IMR-90 (cell line): Measurements from ENCODE around the gene SLC4A8. TPM values are rescaled to one million over a fixed set of nuclear protein-coding genes. Genes with fewer than 3 reads are reported as not detected.

ENCODE experiments used
- ATAC-seq: fragments of 200-7000 bp; cut with Tn5 transposase; 2 replicates; pipeline ENCODE4 v1.9.1; 2020; ENCODE audit warnings: low read depth, mild to moderate bottlenecking, moderate library complexity
- BruUV-seq: library from RNA; stranded (reverse); fragments of 400-500 nt; replicated peaks from 2 replicates; lab custom pipeline; 2021; lab: Mats Ljungman, UMichigan
- CTCF ChIA-PET: fragments of 300-600 bp; formaldehyde crosslinking; extraction: SDS; loops from one replicate; lab custom pipeline; 2021; ENCODE audit warnings: antibody characterized with exemption; lab: Yijun Ruan, JAX
- POLR2A ChIA-PET: fragments of 300-600 bp; sonication (Branson Sonifier 250); formaldehyde crosslinking; loops from one replicate; lab custom pipeline; 2022; ENCODE audit warnings: antibody characterized with exemption; ENCODE audit not compliant: unreplicated experiment; lab: Charles Lee
- DNase-seq: peaks from one replicate; pipeline ENCODE4 v3.0.0; 2013
- H2AFZ ChIP-seq: replicated peaks from 2 replicates; pipeline ENCODE3; 2013; ENCODE audit warnings: low read length, mild to moderate bottlenecking; ENCODE audit not compliant: poor library complexity
- H2AK5ac ChIP-seq: 2 replicates; pipeline ENCODE4 v1.6.1; 2013; ENCODE audit warnings: low read depth, low read length, inconsistent platforms
- H2AK9ac ChIP-seq: replicated peaks from 2 replicates; pipeline ENCODE3; 2013; ENCODE audit warnings: mild to moderate bottlenecking, low read depth, low read length, moderate library complexity; ENCODE audit not compliant: poor library complexity
- H2BK120ac ChIP-seq: 2 replicates; pipeline ENCODE4 v1.6.1; 2013; ENCODE audit warnings: low read depth, low read length, inconsistent platforms
- H2BK15ac ChIP-seq: 3 replicates; pipeline ENCODE4 v1.6.1; 2013; ENCODE audit warnings: low read depth, low read length, inconsistent platforms
- H2BK20ac ChIP-seq: 2 replicates; pipeline ENCODE4 v1.6.1; 2013; ENCODE audit warnings: low read depth, mild to moderate bottlenecking, inconsistent platforms, low read length, moderate library complexity
- H2BK5ac ChIP-seq: 2 replicates; pipeline ENCODE4 v1.6.1; 2013; ENCODE audit warnings: mild to moderate bottlenecking, low read depth, low read length, inconsistent platforms; ENCODE audit not compliant: poor library complexity, severe bottlenecking
- H3K14ac ChIP-seq: replicated peaks from 2 replicates; pipeline ENCODE4 v1.6.1; 2013; ENCODE audit warnings: low read depth, low read length, inconsistent platforms
- H3K18ac ChIP-seq: 2 replicates; pipeline ENCODE4 v1.6.1; 2013; ENCODE audit warnings: low read depth, low read length, control low read depth
- H3K23ac ChIP-seq: 2 replicates; pipeline ENCODE4 v1.6.1; 2013; ENCODE audit warnings: low read depth, low read length, inconsistent platforms
- H3K27ac ChIP-seq: 2 replicates; pipeline ENCODE4 v1.5.1; 2013; ENCODE audit warnings: mild to moderate bottlenecking, control low read depth, low read length; ENCODE audit not compliant: insufficient read depth
- H3K27me3 ChIP-seq: 2 replicates; pipeline ENCODE4 v1.6.1; 2013; ENCODE audit warnings: low read length; ENCODE audit not compliant: control insufficient read depth, insufficient read depth
- H3K36me3 ChIP-seq: 2 replicates; pipeline ENCODE4 v1.6.1; 2013; ENCODE audit warnings: low read length, mixed read lengths; ENCODE audit not compliant: control insufficient read depth, insufficient read depth
- H3K4ac ChIP-seq: 2 replicates; pipeline ENCODE4 v1.6.1; 2013; ENCODE audit warnings: low read depth, low read length, inconsistent platforms
- H3K4me1 ChIP-seq: 2 replicates; pipeline ENCODE4 v1.6.1; 2013; ENCODE audit warnings: low read length, mixed read lengths; ENCODE audit not compliant: control insufficient read depth, insufficient read depth
- H3K4me2 ChIP-seq: 2 replicates; pipeline ENCODE4 v1.6.1; 2013; ENCODE audit warnings: low read depth, mild to moderate bottlenecking, control low read depth, low read length, moderate library complexity
- H3K4me3 ChIP-seq: 2 replicates; pipeline ENCODE4 v1.5.1; 2013; ENCODE audit warnings: low read depth, mild to moderate bottlenecking, control low read depth, low read length, moderate library complexity; ENCODE audit not compliant: insufficient read depth
- H3K56ac ChIP-seq: 2 replicates; pipeline ENCODE4 v1.6.1; 2013; ENCODE audit warnings: low read length, inconsistent platforms; ENCODE audit not compliant: insufficient read depth; ENCODE audit errors: extremely low read depth
- H3K79me1 ChIP-seq, 2 experiments: 2 replicates each; pipeline ENCODE4 v1.6.1; 2013; ENCODE audit warnings: low read length in 2 of 2, inconsistent platforms in 1 of 2, low read depth in 1 of 2
- H3K9ac ChIP-seq: 2 replicates; pipeline ENCODE4 v1.6.1; 2013; ENCODE audit warnings: low read depth, low read length, control low read depth
- H3K9me1 ChIP-seq: 2 replicates; pipeline ENCODE4 v1.6.1; 2013; ENCODE audit warnings: low read length, inconsistent platforms; ENCODE audit not compliant: insufficient read depth
- H3K9me3 ChIP-seq: 2 replicates; pipeline ENCODE4 v1.6.1; 2013; ENCODE audit warnings: low read length; ENCODE audit not compliant: control insufficient read depth, insufficient read depth
- H4K20me1 ChIP-seq: 2 replicates; pipeline ENCODE4 v1.6.1; 2013; ENCODE audit warnings: low read length, inconsistent platforms; ENCODE audit not compliant: insufficient read depth
- H4K5ac ChIP-seq: 2 replicates; pipeline ENCODE4 v1.6.1; 2013; ENCODE audit warnings: mild to moderate bottlenecking, low read depth, low read length, control low read depth
- H4K8ac ChIP-seq, 2 experiments: 2 replicates each; pipeline ENCODE4 v1.6.1; 2013; ENCODE audit warnings: low read depth in 2 of 2, low read length in 2 of 2, control low read depth in 1 of 2, inconsistent platforms in 1 of 2
- H4K91ac ChIP-seq: 2 replicates; pipeline ENCODE4 v1.6.1; 2013; ENCODE audit warnings: low read depth, low read length, inconsistent platforms; ENCODE audit not compliant: insufficient read depth
- CHD1 ChIP-seq: IDR thresholded peaks from 2 replicates; pipeline ENCODE4 v1.6.1; 2012; ENCODE audit warnings: low read depth, low read length, improper control_type of control experiment
- FOS ChIP-seq: fragments of 150-350 bp; IDR thresholded peaks from 2 replicates; pipeline ENCODE4 v1.6.1; 2016; ENCODE audit warnings: low read depth, low read length
- MAFK ChIP-seq: IDR thresholded peaks from 2 replicates; pipeline ENCODE4 v1.6.1; 2012; ENCODE audit warnings: low read depth, low read length, improper control_type of control experiment
- MAZ ChIP-seq: IDR thresholded peaks from 2 replicates; pipeline ENCODE4 v1.6.1; 2012; ENCODE audit warnings: low read depth, mild to moderate bottlenecking, low read length, improper control_type of control experiment, moderate library complexity, borderline replicate concordance
- MXI1 ChIP-seq: IDR thresholded peaks from 2 replicates; pipeline ENCODE4 v1.6.1; 2012; ENCODE audit warnings: low read depth, mild to moderate bottlenecking, low read length, moderate library complexity, borderline replicate concordance
- NFE2L2 ChIP-seq: fragments of 150-350 bp; IDR thresholded peaks from 2 replicates; pipeline ENCODE4 v1.6.1; 2016; ENCODE audit warnings: low read depth, mild to moderate bottlenecking, low read length
- RAD21 ChIP-seq: IDR thresholded peaks from 2 replicates; pipeline ENCODE4 v1.6.1; 2012; ENCODE audit warnings: low read length, improper control_type of control experiment
- RFX5 ChIP-seq: IDR thresholded peaks from 2 replicates; pipeline ENCODE4 v1.8.0; 2012; ENCODE audit warnings: low read depth, mild to moderate bottlenecking, low read length, moderate library complexity
- WGBS, 2 experiments: methylation state at CpG; one replicate each; pipeline versions ENCODE4 v1.1.5 to v1.1.7; 2013; ENCODE audit warnings: missing lambda C conversion rate in 2 of 2; ENCODE audit not compliant: insufficient read length in 1 of 2; ENCODE audit errors: extremely low coverage in 2 of 2; 5-methylcytosine and 5-hydroxymethylcytosine counted together
- dilution Hi-C: fragments of 300-500 bp; cut with HindIII; formaldehyde crosslinking; loops from one replicate; pipeline ENCODE4 v1.14.3; 2018; ENCODE audit warnings: low sequenced_read_pairs; ENCODE audit not compliant: unreplicated experiment
- in situ Hi-C: fragments of 300-500 bp; cut with MboI; formaldehyde crosslinking; loops from 3 replicates; pipeline ENCODE4 v1.14.3; 2019; ENCODE audit warnings: low sequenced_read_pairs, inconsistent platforms, mixed read lengths
- intact Hi-C: fragments of 100-400 bp; cut with micrococcal nuclease; formaldehyde crosslinking; loops from 2 replicates; pipeline ENCODE4 v1.10.0; 2022
- polyA plus RNA-seq, 3 experiments: library from polyadenylated mRNA; depleted of rRNA; stranded (reverse); fragments of >200 nt; gene quantifications; 2 replicates each; pipeline ENCODE4 v1.2.3, GENCODE V29; 2012; ENCODE audit warnings: low replicate concordance in 1 of 3
- total RNA-seq: library from RNA; depleted of rRNA; stranded (reverse); fragments of >200 nt; gene quantifications from 2 replicates; pipeline ENCODE4 v1.2.3, GENCODE V29; 2012
- TF ChIP-seq, protein P1 (sequence below): conservative IDR thresholded peaks from 2 replicates; pipeline ENCODE4 v1.5.1; 2012; ENCODE audit warnings: mild to moderate bottlenecking, low read depth, low read length, improper control_type of control experiment
- TF ChIP-seq, protein P2 (sequence below): fragments of 150-350 bp; IDR thresholded peaks from 2 replicates; pipeline ENCODE4 v1.6.1; 2016; ENCODE audit warnings: low read depth, mild to moderate bottlenecking, low read length, moderate library complexity, borderline replicate concordance
- TF ChIP-seq, protein P3 (sequence below): fragments of 150-350 bp; IDR thresholded peaks from 2 replicates; pipeline ENCODE4 v1.6.1; 2017; ENCODE audit warnings: mild to moderate bottlenecking, antibody characterized with exemption, low read length, low read depth

SLC4A8 gene
- total and polyA plus RNA-seq, 2 of the 4 experiments (the other 2 are of a cell fraction) = 3.1 to 5.2 TPM

DNA sequence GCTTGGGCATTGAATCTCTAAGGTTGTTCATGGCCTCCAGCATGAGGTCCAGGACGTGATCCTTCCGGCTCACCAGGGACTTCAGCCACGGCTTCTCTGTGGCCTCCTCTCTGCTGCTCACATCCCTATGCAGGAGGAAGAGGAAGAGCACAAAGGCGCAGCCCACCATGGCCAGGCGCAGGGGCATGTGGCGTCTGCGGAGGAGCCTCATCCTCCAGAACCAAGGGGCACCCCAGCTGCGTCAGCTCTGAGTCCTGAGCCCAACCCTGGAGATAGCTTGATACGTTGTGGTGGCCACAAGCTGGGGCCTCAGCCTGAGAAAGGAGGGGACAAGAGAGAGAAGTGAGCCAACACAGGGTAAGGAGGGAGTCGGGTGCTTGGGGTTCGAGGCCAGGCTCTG lies 45.1 kb upstream of the SLC4A8 start (continued):
- TF ChIP-seq RAD21 = no peak
- TF ChIP-seq RFX5 = no peak
- no peak for TF ChIP-seq MAFK

DNA sequence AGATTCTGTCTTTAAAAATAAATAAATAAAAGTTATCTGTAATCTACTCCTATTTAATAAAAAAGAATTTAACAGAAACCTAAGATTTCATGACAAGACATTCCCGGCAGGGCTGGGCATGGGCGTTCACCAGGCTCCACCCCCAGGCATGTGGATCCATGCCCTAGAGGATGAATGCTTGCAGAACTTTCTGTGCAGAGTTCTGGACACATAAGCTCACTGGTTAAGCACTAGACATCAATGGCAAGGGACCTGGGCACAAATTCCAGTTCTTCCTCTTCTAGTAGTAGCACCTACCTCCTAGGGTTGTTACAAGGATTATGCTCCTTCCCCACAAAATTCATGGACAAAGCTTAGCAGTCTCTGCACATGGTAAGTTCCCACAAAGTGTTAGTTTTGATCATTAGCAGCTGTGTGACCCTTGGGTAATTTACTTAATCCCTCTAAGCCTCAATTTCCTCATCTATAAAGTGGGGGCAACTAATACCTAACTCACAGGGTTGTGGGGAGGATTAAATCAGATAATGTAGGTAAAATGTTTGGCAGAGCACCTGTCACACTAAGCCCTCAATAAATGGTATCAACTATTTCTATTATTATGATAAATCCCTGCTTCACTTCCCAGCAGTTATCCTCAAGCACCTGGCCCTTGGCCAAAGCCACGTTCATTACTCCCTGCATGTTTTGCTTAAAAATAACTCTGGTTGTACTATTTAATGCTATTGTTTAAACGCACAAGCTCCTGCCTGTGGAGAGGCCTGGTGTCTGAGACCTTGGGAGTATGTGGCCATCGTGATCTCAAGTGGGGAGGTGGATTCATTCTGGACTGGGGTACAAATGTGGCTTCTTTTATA lies 43.2 kb upstream of the SLC4A8 start:
- Histone ChIP-seq H3K4ac (no peak overlapping the region), H2AK5ac (no peak overlapping the region), H2BK5ac (no peak overlapping the region), H3K4me2 (no peak overlapping the region), H2AFZ (no peak overlapping the region), H3K79me1 (0 out of 4 replicates have a peak, but pooled peaks cover 0 to 5% of the 10 kb centered on the region in 2 experiments), H3K18ac (no peak overlapping the region), H3K27me3 (no peaks in the 10 kb centered on the region), H3K23ac (no peak overlapping the region), H4K5ac (no peak overlapping the region), H3K4me1 (peaks cover 8% of the 10 kb centered on the region), H4K91ac (no peak overlapping the region), H3K9me1 (peaks cover 10% of the 10 kb centered on the region; the same call in 1 of the 2 replicates), H3K4me3 (no peak overlapping the region), H2BK15ac (no peak overlapping the region), H4K8ac (no peak overlapping the region), H2BK20ac (no peak overlapping the region), H3K36me3 (no peaks in the 10 kb centered on the region), H2BK120ac (no peak overlapping the region), H3K9me3 (no peaks in the 10 kb centered on the region), H2AK9ac (no peak overlapping the region), H3K14ac (no peak overlapping the region), H3K27ac (no peak overlapping the region), H3K9ac (no peak overlapping the region), H3K56ac (no peak overlapping the region), H4K20me1 (no peaks in the 10 kb centered on the region)
- ATAC-seq (peak; percentile 62), DNase-seq (peak; percentile 67)
- ChIA-PET POLR2A (no interaction called here), CTCF (no interaction called here)
- TF ChIP-seq, protein P1, sequence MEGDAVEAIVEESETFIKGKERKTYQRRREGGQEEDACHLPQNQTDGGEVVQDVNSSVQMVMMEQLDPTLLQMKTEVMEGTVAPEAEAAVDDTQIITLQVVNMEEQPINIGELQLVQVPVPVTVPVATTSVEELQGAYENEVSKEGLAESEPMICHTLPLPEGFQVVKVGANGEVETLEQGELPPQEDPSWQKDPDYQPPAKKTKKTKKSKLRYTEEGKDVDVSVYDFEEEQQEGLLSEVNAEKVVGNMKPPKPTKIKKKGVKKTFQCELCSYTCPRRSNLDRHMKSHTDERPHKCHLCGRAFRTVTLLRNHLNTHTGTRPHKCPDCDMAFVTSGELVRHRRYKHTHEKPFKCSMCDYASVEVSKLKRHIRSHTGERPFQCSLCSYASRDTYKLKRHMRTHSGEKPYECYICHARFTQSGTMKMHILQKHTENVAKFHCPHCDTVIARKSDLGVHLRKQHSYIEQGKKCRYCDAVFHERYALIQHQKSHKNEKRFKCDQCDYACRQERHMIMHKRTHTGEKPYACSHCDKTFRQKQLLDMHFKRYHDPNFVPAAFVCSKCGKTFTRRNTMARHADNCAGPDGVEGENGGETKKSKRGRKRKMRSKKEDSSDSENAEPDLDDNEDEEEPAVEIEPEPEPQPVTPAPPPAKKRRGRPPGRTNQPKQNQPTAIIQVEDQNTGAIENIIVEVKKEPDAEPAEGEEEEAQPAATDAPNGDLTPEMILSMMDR = no peak
- TF ChIP-seq, protein P2, sequence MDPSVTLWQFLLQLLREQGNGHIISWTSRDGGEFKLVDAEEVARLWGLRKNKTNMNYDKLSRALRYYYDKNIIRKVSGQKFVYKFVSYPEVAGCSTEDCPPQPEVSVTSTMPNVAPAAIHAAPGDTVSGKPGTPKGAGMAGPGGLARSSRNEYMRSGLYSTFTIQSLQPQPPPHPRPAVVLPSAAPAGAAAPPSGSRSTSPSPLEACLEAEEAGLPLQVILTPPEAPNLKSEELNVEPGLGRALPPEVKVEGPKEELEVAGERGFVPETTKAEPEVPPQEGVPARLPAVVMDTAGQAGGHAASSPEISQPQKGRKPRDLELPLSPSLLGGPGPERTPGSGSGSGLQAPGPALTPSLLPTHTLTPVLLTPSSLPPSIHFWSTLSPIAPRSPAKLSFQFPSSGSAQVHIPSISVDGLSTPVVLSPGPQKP = no peak
- TF ChIP-seq FOS (no peak), MAZ (no peak), RFX5 (no peak), RAD21 (no peak), CHD1 (no peak), MXI1 (no peak), NFE2L2 (no peak)
- TF ChIP-seq, protein P3, sequence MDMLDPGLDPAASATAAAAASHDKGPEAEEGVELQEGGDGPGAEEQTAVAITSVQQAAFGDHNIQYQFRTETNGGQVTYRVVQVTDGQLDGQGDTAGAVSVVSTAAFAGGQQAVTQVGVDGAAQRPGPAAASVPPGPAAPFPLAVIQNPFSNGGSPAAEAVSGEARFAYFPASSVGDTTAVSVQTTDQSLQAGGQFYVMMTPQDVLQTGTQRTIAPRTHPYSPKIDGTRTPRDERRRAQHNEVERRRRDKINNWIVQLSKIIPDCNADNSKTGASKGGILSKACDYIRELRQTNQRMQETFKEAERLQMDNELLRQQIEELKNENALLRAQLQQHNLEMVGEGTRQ = no peak
- WGBS, 2 experiments = 90% methylated on average over 2 of the region's 5 CpGs; no CpG with 5 or more reads in 1 of the 2 experiments
- intact Hi-C loops = no loop called here
- in situ Hi-C loops = no loop called here
- dilution Hi-C loops = no loop called here
- BruUV-seq = no TSS peak
